Body of pancreas (tissue), 4 donors: ENCODE measurements around the gene SPATA13.

ENCODE experiments used
- CTCF ChIP-seq, 7 experiments: fragments of 450-650 bp in 4 of 7; fragments of 200-600 bp in 3 of 7; sonication (generic) in 3 of 7; IDR thresholded peaks; one replicate each; pipeline ENCODE4 v1.5.1; 2016 to 2019; ENCODE audit warnings: antibody characterized with exemption in 7 of 7
- POLR2A ChIP-seq, 3 donors: fragments of 450-650 bp; IDR thresholded peaks; one replicate each; pipeline ENCODE4 v1.6.1; 2016; ENCODE audit warnings: antibody characterized with exemption in 3 of 3, mild to moderate bottlenecking in 2 of 3

- TF ChIP-seq CTCF (IDR thresholded peaks at IDR 0.05) (no peak), POLR2A (IDR thresholded peaks at IDR 0.05) (no peak)
Observed at GRCh38 chr13:24215126-24215525, 54.6 kb downstream of the SPATA13 start.
